CD8-positive, alpha-beta memory T cell (primary cell): ENCODE results near the gene PPP2R1B. TPM values are rescaled to one million over a fixed set of nuclear protein-coding genes. Genes with fewer than 3 reads are reported as not detected.

Experiments used
- CTCF ChIA-PET: fragments of 350-600 bp; sonication (Branson Sonifier 250); formaldehyde crosslinking; loops from one replicate; lab custom pipeline; 2021; ENCODE audit warnings: antibody characterized with exemption; lab: Charles Lee
- POLR2A ChIA-PET: fragments of 350-600 bp; sonication (Branson Sonifier 250); formaldehyde crosslinking; loops from one replicate; lab custom pipeline; 2021; ENCODE audit warnings: antibody characterized with exemption; lab: Charles Lee
- DNase-seq, 5 donors: peaks; one replicate each; pipeline versions ENCODE4 v3.0.0 to v3.0.0-alpha.2; 2020 to 2022; ENCODE audit warnings: mixed read lengths in 1 of 5
- H3K27ac ChIP-seq: one replicate; pipeline ENCODE4 v1.7.0; 2013; ENCODE audit warnings: low read depth, mild to moderate bottlenecking, low read length, moderate library complexity
- H3K27me3 ChIP-seq: 2 replicates; pipeline ENCODE4 v1.7.0; 2013; ENCODE audit warnings: low read length, mild to moderate bottlenecking; ENCODE audit not compliant: insufficient read depth, poor library complexity, severe bottlenecking
- H3K36me3 ChIP-seq: 2 replicates; pipeline ENCODE4 v1.7.0; 2013; ENCODE audit warnings: mild to moderate bottlenecking, low read length, moderate library complexity; ENCODE audit not compliant: insufficient read depth
- H3K4me1 ChIP-seq: 2 replicates; pipeline ENCODE4 v1.7.0; 2013; ENCODE audit warnings: mild to moderate bottlenecking, low read length, moderate library complexity; ENCODE audit not compliant: insufficient read depth
- H3K4me3 ChIP-seq: 2 replicates; pipeline ENCODE4 v1.7.0; 2013; ENCODE audit warnings: mild to moderate bottlenecking, low read length
- H3K9me3 ChIP-seq: 2 replicates; pipeline ENCODE4 v1.7.0; 2013; ENCODE audit warnings: mild to moderate bottlenecking, low read length
- H3K27ac Mint-ChIP-seq, 8 donors: one replicate each; pipeline ENCODE4 v1.8.0; 2020 to 2021; ENCODE audit warnings: mixed read lengths in 8 of 8, mild to moderate bottlenecking in 6 of 8, inconsistent platforms in 3 of 8, moderate library complexity in 3 of 8
- H3K27me3 Mint-ChIP-seq, 2 donors: one replicate each; pipeline ENCODE4 v1.8.0; 2020 to 2021; ENCODE audit warnings: mixed read lengths in 2 of 2, mild to moderate bottlenecking in 1 of 2, moderate library complexity in 1 of 2
- H3K36me3 Mint-ChIP-seq, 3 donors: one replicate each; pipeline ENCODE4 v1.8.0; 2020 to 2021; ENCODE audit warnings: mixed read lengths in 3 of 3, inconsistent platforms in 1 of 3, mild to moderate bottlenecking in 1 of 3
- H3K4me1 Mint-ChIP-seq, 3 donors: one replicate each; pipeline ENCODE4 v1.8.0; 2020 to 2021; ENCODE audit warnings: mixed read lengths in 3 of 3, inconsistent platforms in 1 of 3, mild to moderate bottlenecking in 1 of 3
- H3K4me3 Mint-ChIP-seq, 7 donors: one replicate each; pipeline ENCODE4 v1.8.0; 2020 to 2021; ENCODE audit warnings: mixed read lengths in 7 of 7, mild to moderate bottlenecking in 6 of 7, moderate library complexity in 4 of 7, inconsistent platforms in 2 of 7
- H3K9me3 Mint-ChIP-seq, 5 donors: one replicate each; pipeline ENCODE4 v1.8.0; 2020 to 2022; ENCODE audit warnings: mixed read lengths in 5 of 5, mild to moderate bottlenecking in 3 of 5, moderate library complexity in 2 of 5, inconsistent platforms in 1 of 5
- polyA plus RNA-seq: library from polyadenylated mRNA; unstranded; fragments of 300-500 nt; fragmentation: Illumina TruSeq; gene quantifications from one replicate; pipeline ENCODE4 v1.2.3, GENCODE V29; 2021
- total RNA-seq, 2 experiments: library from RNA; stranded (reverse); gene quantifications; one replicate each; pipeline ENCODE4 v1.2.3, GENCODE V29; 2021

Gene PPP2R1B
- total and polyA plus RNA-seq, 3 experiments from 2014 or later: 21.9 to 61.6 (median 55.3) TPM

DNA sequence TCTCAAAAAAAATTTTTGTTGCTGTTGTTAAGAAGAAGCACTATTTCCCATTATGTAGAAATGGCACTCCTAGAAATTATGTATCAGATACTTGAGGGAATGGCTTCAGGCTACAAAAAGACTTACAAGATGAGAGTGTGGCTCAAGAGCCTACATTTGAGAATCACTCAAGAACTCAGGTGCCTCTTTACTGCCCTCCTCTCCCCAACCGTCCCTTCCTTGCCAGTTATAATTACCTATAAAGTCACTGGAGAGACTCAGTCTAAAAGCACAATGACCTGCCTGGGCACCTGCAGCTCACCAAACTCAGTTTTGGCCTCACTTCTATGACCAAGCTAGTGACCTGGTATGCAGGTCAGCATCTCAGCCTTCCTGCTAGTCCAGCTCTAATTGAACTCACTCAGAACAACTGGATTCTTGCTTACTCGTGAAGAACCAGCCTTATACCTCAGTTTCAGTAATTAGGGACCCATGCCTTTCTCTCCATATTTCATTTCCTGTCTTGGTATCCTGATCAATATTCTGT lies 41.9 kb upstream of the PPP2R1B start:
- POLR2A ChIA-PET: no interaction called here
- CTCF ChIA-PET: interaction anchor here (1.3 kb wide), 1 partner anchor 221 kb away, joined by 3 read pairs; no protein-coding TSS in a partner anchor
- no peaks in the 10 kb centered on the region for H3K9me3 Mint-ChIP-seq

DNA sequence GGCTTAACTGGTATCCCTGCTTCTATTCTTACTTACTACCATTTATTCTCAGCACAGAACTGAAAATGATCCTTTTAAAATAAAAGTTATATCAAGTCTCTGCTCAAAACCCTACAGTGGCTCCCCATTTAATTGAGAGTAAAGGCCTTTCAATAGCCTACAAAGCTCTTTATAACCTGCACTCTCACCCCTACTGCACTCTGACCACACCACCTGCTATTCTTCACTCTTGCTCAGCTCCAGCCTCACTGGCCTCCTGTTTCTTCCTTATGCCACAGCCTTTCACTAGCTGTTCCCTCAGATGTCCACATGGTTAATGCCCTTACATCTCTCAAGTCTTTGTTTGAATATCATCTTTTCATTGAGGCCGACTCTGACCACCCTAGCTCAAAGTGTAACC lies 40.9 kb upstream of the PPP2R1B start:
- no peaks in the 10 kb centered on the region for H3K9me3 ChIP-seq
- Mint-ChIP-seq H3K27me3 (no peaks in the 10 kb centered on the region), H3K9me3 (no peaks in the 10 kb centered on the region), H3K4me3 (no peak overlapping the region), H3K36me3 (peaks cover 6 to 77% (median 27%) of the 10 kb centered on the region in 3 donors), H3K27ac (peak overlapping the region in 1 of 8 donors; percentile 36), H3K4me1 (no peaks in the 10 kb centered on the region)
- H3K27ac ChIP-seq: no peak overlapping the region
- no peak for DNase-seq
- H3K4me3 ChIP-seq: no peak overlapping the region
- ChIA-PET POLR2A (no interaction called here), CTCF (interaction anchor here (1.1 kb wide), 1 partner anchor 35 kb away, joined by 3 read pairs; no protein-coding TSS in a partner anchor)
- H3K36me3 ChIP-seq: peaks cover 5% of the 10 kb centered on the region
- no peaks in the 10 kb centered on the region for H3K27me3 ChIP-seq
- no peaks in the 10 kb centered on the region for H3K4me1 ChIP-seq

More for the DNA sequence above, 41.9 kb upstream of the PPP2R1B start:
- Histone ChIP-seq H3K4me3 (no peak overlapping the region), H3K9me3 (no peaks in the 10 kb centered on the region), H3K27ac (no peak overlapping the region), H3K36me3 (no peaks in the 10 kb centered on the region), H3K27me3 (no peaks in the 10 kb centered on the region), H3K4me1 (no peaks in the 10 kb centered on the region)
- Mint-ChIP-seq H3K27me3 (no peaks in the 10 kb centered on the region), H3K4me1 (no peaks in the 10 kb centered on the region), H3K36me3 (peaks cover 5 to 75% (median 24%) of the 10 kb centered on the region in 3 donors), H3K4me3 (no peak overlapping the region), H3K27ac (peak overlapping the region in 1 of 8 donors; percentile 15)
- DNase-seq: no peak

DNA sequence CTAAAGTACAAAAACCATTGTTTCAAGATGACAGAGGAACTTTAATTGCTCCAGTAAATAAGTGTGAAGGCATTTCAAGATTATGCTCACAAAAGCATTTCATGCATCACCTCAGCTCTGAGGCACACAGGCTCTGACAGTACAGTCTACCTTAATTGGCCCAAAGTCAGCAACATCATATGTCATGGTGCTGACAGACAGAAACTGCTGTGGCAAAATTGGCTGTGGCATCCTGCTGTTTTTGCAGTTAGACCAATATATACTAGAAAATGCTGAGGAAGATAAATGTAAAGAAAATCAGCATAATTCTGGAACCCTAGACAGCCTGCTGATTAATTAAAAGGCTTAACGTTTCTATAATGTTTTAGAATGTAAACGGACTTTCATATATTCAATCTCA lies 34.9 kb upstream of the PPP2R1B start:
- Mint-ChIP-seq H3K4me3 (no peak overlapping the region), H3K27ac (no peak overlapping the region), H3K36me3 (peaks cover 27 to 83% (median 29%) of the 10 kb centered on the region in 3 donors), H3K9me3 (no peaks in the 10 kb centered on the region), H3K4me1 (peaks cover 0 to 2% (median 0%) of the 10 kb centered on the region in 3 donors), H3K27me3 (no peaks in the 10 kb centered on the region)
- Histone ChIP-seq H3K27ac (no peak overlapping the region), H3K9me3 (no peaks in the 10 kb centered on the region), H3K4me3 (no peak overlapping the region), H3K4me1 (no peaks in the 10 kb centered on the region), H3K36me3 (peaks cover 8% of the 10 kb centered on the region), H3K27me3 (no peaks in the 10 kb centered on the region)
- no peak for DNase-seq
- ChIA-PET CTCF (no interaction called here), POLR2A (no interaction called here)

DNA sequence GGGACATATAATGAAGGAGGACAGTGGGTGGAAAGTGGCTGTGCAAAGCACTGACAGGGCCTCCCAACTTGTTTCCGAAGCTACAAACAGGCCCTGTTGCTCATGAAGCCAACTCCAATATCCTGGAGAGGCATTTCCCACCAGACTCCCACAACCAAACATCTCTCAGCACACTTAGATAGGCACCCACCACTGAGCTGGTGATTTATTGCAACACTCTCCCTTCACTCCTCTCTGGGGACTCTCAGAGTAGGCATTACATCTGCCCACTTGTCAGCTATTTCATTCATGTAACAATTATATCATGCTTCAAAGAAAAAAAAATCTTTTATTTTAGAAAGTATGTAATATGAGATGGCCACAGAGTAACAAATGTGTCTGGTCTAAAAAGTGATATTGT lies 32.1 kb upstream of the PPP2R1B start:
- H3K27me3 ChIP-seq: no peaks in the 10 kb centered on the region
- Mint-ChIP-seq H3K36me3 (peaks cover 27 to 77% (median 27%) of the 10 kb centered on the region in 3 donors), H3K4me1 (peaks cover 0 to 2% (median 0%) of the 10 kb centered on the region in 3 donors), H3K27me3 (peaks cover 0 to 2% of the 10 kb centered on the region in 2 donors), H3K4me3 (no peak overlapping the region), H3K27ac (no peak overlapping the region), H3K9me3 (no peaks in the 10 kb centered on the region)
- ChIA-PET POLR2A (no interaction called here), CTCF (interaction anchor here (1.0 kb wide), 1 partner anchor 21 kb away, joined by 3 read pairs; no protein-coding TSS in a partner anchor)
- no peak overlapping the region for H3K4me3 ChIP-seq
- H3K9me3 ChIP-seq: no peaks in the 10 kb centered on the region
- H3K27ac ChIP-seq: no peak overlapping the region
- no peaks in the 10 kb centered on the region for H3K4me1 ChIP-seq
- DNase-seq: no peak
- H3K36me3 ChIP-seq: peaks cover 8% of the 10 kb centered on the region

DNA sequence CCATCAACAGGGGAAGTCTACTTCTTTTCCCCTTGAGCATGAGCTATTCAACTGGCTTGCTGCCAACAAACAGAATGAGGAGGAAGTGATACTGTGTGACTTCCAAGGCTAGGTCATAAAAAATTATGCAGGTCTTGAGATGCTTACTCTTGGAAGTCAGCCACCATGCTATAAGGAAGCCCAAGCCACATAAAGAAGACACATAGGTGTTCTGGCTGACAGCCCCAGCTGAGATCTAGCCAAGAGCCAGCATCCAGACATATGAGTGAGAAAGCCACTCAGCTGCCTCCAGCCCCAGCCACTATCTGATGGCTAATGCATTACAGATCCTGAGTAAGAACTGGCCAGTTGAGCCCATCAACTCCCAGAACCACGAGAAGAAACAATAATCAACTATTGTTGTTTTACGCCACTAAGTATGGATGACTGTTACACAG lies 31.0 kb upstream of the PPP2R1B start:
- Histone ChIP-seq H3K36me3 (peaks cover 4% of the 10 kb centered on the region), H3K27ac (no peak overlapping the region), H3K9me3 (no peaks in the 10 kb centered on the region), H3K4me3 (no peak overlapping the region), H3K27me3 (no peaks in the 10 kb centered on the region), H3K4me1 (no peaks in the 10 kb centered on the region)
- ChIA-PET CTCF (interaction anchor here (1.0 kb wide), 1 partner anchor 20 kb away, joined by 3 read pairs; no protein-coding TSS in a partner anchor), POLR2A (no interaction called here)
- H3K4me1 Mint-ChIP-seq: peaks cover 0 to 2% (median 0%) of the 10 kb centered on the region in 3 donors
- H3K27ac Mint-ChIP-seq: no peak overlapping the region
- H3K4me3 Mint-ChIP-seq: no peak overlapping the region
- H3K36me3 Mint-ChIP-seq: peaks cover 25 to 72% (median 27%) of the 10 kb centered on the region in 3 donors
- no peak for DNase-seq
- H3K27me3 Mint-ChIP-seq: peaks cover 0 to 2% of the 10 kb centered on the region in 2 donors
- no peaks in the 10 kb centered on the region for H3K9me3 Mint-ChIP-seq

DNA sequence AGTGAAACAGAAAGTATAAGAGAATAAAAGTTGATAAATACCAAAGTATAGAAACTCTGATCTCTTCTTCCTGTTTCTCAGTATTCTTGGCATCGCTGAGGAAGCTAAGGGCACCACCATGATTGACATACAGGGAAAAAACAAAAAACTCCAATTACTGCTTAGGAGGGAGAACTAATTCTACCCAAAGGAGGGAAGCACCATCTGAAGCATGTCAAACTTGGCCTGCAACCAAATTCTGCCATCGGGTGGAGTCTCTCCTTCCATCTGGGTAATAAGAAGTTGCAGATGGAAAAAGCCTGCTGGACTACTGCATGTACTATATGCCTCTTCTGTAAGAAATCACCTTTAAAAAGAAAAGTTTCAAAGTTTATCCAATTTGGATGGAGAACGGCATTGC lies 30.5 kb upstream of the PPP2R1B start:
- H3K36me3 ChIP-seq: peaks cover under 1% of the 10 kb centered on the region
- no peak overlapping the region for H3K4me3 Mint-ChIP-seq
- no peaks in the 10 kb centered on the region for H3K27me3 ChIP-seq
- no peaks in the 10 kb centered on the region for H3K9me3 ChIP-seq
- peaks cover 0 to 2% of the 10 kb centered on the region in 2 donors for H3K27me3 Mint-ChIP-seq
- DNase-seq: no peak
- ChIA-PET POLR2A (no interaction called here), CTCF (interaction anchor here (1.6 kb wide), 1 partner anchor 210 kb away, joined by 3 read pairs; no protein-coding TSS in a partner anchor)
- no peaks in the 10 kb centered on the region for H3K4me1 ChIP-seq
- H3K27ac Mint-ChIP-seq: peak overlapping the region in 1 of 8 donors; percentile 43
- no peak overlapping the region for H3K4me3 ChIP-seq
- no peaks in the 10 kb centered on the region for H3K9me3 Mint-ChIP-seq
- peaks cover 22 to 69% (median 22%) of the 10 kb centered on the region in 3 donors for H3K36me3 Mint-ChIP-seq
- peaks cover 0 to 2% (median 0%) of the 10 kb centered on the region in 3 donors for H3K4me1 Mint-ChIP-seq
- H3K27ac ChIP-seq: no peak overlapping the region

DNA sequence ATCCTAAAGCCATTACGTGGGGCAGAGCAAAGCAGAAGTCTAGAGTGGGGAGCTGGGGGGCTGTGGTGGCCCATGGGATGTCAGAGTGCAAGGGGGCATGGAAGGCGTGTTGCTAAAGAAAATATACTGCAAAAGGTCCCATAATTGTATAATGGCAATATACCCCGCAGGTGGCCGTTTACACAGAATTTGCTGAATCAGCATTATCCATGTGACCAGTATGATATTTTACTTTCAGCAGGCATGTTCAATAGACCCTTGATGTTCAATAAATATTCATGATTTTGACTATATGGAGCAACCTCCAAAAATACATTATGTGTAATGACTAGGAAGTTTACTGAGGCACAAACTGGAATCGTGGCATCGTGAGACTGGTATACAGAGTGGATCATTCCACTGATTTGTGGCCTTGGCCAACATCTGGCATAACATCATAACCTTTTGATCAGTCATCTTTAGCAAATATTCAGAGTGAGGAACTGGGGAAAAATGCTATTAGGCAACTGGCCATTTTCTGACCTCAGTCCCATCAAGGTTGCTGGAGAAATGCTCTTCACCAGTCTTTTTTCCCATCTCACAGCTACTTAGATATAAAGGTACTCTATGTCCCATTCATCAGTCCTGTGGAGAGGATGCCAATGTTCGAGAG lies 29.3 kb upstream of the PPP2R1B start:
- Histone ChIP-seq H3K4me1 (no peaks in the 10 kb centered on the region), H3K9me3 (no peaks in the 10 kb centered on the region), H3K27ac (no peak overlapping the region), H3K4me3 (no peak overlapping the region), H3K36me3 (no peaks in the 10 kb centered on the region), H3K27me3 (no peaks in the 10 kb centered on the region)
- Mint-ChIP-seq H3K4me1 (peaks cover 0 to 2% (median 0%) of the 10 kb centered on the region in 3 donors), H3K27ac (no peak overlapping the region), H3K4me3 (no peak overlapping the region), H3K36me3 (peaks cover 19 to 69% (median 22%) of the 10 kb centered on the region in 3 donors), H3K9me3 (no peaks in the 10 kb centered on the region), H3K27me3 (peaks cover 0 to 2% of the 10 kb centered on the region in 2 donors)
- no peak for DNase-seq
- POLR2A ChIA-PET: no interaction called here
- CTCF ChIA-PET: interaction anchor here (1.2 to 1.6 kb wide), 2 partner anchors 18 to 209 kb away, joined by 3 read pairs; no protein-coding TSS in a partner anchor

DNA sequence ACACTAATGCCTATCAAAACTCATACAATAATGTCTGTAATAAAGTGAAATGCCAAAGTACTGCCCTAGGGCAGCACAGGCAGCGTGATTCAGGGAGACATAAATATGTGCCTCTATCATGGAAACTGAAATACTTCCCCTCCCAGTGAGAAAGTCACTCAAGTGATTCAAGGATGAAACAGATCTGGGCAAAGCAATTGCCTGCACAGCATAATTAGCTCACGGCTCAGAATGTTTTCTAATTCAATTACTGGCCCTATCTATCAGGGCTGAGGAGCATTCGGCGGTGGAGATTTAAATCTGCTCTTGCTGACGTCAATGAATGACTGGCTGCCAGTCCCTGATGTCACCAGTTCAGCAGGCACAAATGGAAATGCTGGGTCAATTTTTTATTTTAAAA lies 27.7 kb upstream of the PPP2R1B start:
- H3K36me3 Mint-ChIP-seq: peaks cover 15 to 60% (median 21%) of the 10 kb centered on the region in 3 donors
- H3K27me3 Mint-ChIP-seq: peaks cover 0 to 2% of the 10 kb centered on the region in 2 donors
- POLR2A ChIA-PET: no interaction called here
- H3K4me3 ChIP-seq: no peak overlapping the region
- no peak overlapping the region for H3K27ac ChIP-seq
- no peak overlapping the region for H3K4me3 Mint-ChIP-seq
- no peaks in the 10 kb centered on the region for H3K9me3 ChIP-seq
- H3K36me3 ChIP-seq: no peaks in the 10 kb centered on the region
- DNase-seq: no peak
- CTCF ChIA-PET: no interaction called here
- H3K4me1 Mint-ChIP-seq: no peaks in the 10 kb centered on the region
- H3K9me3 Mint-ChIP-seq: no peaks in the 10 kb centered on the region
- no peaks in the 10 kb centered on the region for H3K4me1 ChIP-seq
- peak overlapping the region in 1 of 8 donors; percentile 37 for H3K27ac Mint-ChIP-seq
- no peaks in the 10 kb centered on the region for H3K27me3 ChIP-seq
